ENCODE measurements around the gene SPEG. TPM values are rescaled to one million over a fixed set of nuclear protein-coding genes. Genes with fewer than 3 reads are reported as not detected.

The SPEG gene
- total RNA-seq, 1 donor from 2014 or later, result 145 TPM

DNA sequence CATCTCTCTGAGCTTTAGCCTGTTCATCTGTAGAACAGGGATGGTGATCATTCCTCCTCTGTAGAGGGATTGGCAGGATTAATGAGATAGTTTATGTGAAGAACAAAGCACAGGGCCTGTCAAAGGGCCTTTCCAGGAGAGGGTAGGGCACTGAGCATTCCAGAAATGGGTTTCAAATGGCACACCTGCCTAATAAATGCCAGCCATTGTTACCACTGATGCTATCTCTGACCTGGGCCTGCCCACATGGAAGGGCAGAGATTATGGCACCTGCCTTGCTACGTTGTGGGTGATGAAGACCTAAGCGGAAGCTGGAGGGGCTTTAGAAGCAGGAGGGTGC, 33.1 kb downstream of the SPEG start:
- TF ChIP-seq, protein P1, sequence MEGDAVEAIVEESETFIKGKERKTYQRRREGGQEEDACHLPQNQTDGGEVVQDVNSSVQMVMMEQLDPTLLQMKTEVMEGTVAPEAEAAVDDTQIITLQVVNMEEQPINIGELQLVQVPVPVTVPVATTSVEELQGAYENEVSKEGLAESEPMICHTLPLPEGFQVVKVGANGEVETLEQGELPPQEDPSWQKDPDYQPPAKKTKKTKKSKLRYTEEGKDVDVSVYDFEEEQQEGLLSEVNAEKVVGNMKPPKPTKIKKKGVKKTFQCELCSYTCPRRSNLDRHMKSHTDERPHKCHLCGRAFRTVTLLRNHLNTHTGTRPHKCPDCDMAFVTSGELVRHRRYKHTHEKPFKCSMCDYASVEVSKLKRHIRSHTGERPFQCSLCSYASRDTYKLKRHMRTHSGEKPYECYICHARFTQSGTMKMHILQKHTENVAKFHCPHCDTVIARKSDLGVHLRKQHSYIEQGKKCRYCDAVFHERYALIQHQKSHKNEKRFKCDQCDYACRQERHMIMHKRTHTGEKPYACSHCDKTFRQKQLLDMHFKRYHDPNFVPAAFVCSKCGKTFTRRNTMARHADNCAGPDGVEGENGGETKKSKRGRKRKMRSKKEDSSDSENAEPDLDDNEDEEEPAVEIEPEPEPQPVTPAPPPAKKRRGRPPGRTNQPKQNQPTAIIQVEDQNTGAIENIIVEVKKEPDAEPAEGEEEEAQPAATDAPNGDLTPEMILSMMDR (IDR thresholded peaks at IDR 0.05; ENCODE audit: borderline replicate concordance), result no peak
- no peaks in the 10 kb centered on the region for H3K9me3 ChIP-seq (replicated peaks)
- peak overlapping the region; percentile 62 for H3K27ac ChIP-seq (replicated peaks)
- no peak overlapping the region for H3K4me3 ChIP-seq
- H3K27me3 ChIP-seq (ENCODE audit: low read depth), result peaks cover 4% of the 10 kb centered on the region
- intact Hi-C loops (cut with micrococcal nuclease), result no loop called here
- H3K4me1 ChIP-seq, result peaks cover 71% of the 10 kb centered on the region
- DNase-seq, result no peak
- H3K36me3 ChIP-seq, result peaks cover 6% of the 10 kb centered on the region

DNA sequence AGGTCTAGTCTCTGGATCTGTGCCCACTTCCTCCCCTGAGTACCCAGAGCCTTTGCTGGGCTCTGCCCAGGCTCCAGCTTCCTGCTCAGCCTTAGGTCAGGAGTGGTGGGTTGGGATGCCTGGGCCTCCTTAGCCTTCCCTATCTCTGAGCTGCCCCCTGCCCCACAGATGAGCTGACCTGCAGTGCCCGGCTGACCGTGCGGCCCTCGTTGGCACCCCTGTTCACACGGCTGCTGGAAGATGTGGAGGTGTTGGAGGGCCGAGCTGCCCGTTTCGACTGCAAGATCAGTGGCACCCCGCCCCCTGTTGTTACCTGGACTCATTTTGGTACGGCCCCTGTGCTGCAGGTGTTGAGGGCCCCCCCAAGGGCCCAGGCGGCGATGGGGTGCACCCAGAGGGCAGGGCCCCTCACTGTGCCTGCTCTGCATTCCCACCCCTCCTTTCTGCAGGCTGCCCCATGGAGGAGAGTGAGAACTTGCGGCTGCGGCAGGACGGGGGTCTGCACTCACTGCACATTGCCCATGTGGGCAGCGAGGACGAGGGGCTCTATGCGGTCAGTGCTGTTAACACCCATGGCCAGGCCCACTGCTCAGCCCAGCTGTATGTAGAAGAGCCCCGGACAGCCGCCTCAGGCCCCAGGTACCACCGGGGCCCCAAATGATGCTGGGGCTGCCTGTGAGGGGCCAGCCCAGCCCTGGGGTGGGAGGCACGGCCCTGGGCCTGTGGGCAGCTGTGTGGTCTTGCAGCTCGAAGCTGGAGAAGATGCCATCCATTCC, 34.0 kb downstream of the SPEG start:
- Histone ChIP-seq H3K4me3 (no peak overlapping the region), H3K27ac (replicated peaks) (peak overlapping the region; percentile 62), H3K27me3 (ENCODE audit: low read depth) (peaks cover 12% of the 10 kb centered on the region), H3K4me1 (peaks cover 71% of the 10 kb centered on the region), H3K9me3 (replicated peaks) (no peaks in the 10 kb centered on the region), H3K36me3 (peaks cover 5% of the 10 kb centered on the region)
- TF ChIP-seq, protein P1 (IDR thresholded peaks at IDR 0.05; ENCODE audit: borderline replicate concordance), result no peak
- intact Hi-C loops (cut with micrococcal nuclease), result no loop called here
- DNase-seq, result no peak

DNA sequence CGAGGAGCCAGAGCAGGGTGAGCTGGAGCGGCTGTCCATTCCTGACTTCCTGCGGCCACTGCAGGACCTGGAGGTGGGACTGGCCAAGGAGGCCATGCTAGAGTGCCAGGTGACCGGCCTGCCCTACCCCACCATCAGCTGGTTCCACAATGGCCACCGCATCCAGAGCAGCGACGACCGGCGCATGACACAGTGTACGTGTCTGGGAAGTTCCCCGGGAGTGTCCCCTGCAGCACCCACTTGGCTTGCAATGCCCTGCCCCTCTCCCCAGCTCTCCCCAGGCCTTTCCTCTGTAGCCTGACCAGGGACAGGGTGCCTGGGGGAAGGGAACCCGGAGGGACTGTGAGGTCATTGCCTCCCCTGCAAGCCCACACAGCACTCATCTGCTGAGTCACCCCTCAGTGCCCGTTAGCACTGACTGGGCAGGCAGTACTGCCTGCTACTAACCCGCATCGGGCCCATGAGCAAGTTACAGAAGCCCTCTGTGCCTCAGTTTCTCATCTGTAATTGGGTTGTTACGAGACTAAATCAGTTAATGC, 34.6 kb downstream of the SPEG start:
- no peak overlapping the region for H3K4me3 ChIP-seq
- TF ChIP-seq, protein P1 (IDR thresholded peaks at IDR 0.05; ENCODE audit: borderline replicate concordance), result no peak
- DNase-seq, result no peak
- peaks cover 5% of the 10 kb centered on the region for H3K36me3 ChIP-seq
- no peaks in the 10 kb centered on the region for H3K9me3 ChIP-seq (replicated peaks)
- H3K27me3 ChIP-seq (ENCODE audit: low read depth), result peaks cover 12% of the 10 kb centered on the region
- intact Hi-C loops (cut with micrococcal nuclease), result no loop called here
- peaks cover 64% of the 10 kb centered on the region for H3K4me1 ChIP-seq
- H3K27ac ChIP-seq (replicated peaks), result peak overlapping the region; percentile 62

DNA sequence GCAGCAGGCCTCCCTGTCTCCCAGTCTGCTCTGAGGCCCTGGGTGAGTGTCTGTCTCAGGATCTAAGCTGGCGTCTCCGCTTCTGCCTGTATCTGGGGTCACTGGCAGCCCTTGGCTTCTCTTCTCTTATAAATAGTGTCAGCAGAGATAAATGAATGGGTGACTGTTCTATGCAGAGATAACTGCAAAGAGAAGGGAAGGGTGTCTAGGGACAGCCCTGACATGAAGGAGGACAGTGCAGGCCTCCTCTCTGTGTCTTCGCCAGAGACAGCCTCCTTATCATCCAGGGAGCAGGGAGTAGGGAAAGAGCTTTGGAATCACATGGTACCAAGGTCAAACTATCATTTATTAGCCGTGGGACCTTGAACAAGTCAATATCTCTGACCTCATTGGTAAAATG, 35.8 kb downstream of the SPEG start:
- H3K27me3 ChIP-seq (ENCODE audit: low read depth), result peaks cover 13% of the 10 kb centered on the region
- DNase-seq, result no peak
- intact Hi-C loops (cut with micrococcal nuclease), result no loop called here
- H3K36me3 ChIP-seq, result peaks cover 5% of the 10 kb centered on the region
- peak overlapping the region; percentile 62 for H3K27ac ChIP-seq (replicated peaks)
- no peaks in the 10 kb centered on the region for H3K9me3 ChIP-seq (replicated peaks)
- H3K4me1 ChIP-seq, result peaks cover 64% of the 10 kb centered on the region
- TF ChIP-seq, protein P1 (IDR thresholded peaks at IDR 0.05; ENCODE audit: borderline replicate concordance), result no peak
- H3K4me3 ChIP-seq, result no peak overlapping the region

DNA sequence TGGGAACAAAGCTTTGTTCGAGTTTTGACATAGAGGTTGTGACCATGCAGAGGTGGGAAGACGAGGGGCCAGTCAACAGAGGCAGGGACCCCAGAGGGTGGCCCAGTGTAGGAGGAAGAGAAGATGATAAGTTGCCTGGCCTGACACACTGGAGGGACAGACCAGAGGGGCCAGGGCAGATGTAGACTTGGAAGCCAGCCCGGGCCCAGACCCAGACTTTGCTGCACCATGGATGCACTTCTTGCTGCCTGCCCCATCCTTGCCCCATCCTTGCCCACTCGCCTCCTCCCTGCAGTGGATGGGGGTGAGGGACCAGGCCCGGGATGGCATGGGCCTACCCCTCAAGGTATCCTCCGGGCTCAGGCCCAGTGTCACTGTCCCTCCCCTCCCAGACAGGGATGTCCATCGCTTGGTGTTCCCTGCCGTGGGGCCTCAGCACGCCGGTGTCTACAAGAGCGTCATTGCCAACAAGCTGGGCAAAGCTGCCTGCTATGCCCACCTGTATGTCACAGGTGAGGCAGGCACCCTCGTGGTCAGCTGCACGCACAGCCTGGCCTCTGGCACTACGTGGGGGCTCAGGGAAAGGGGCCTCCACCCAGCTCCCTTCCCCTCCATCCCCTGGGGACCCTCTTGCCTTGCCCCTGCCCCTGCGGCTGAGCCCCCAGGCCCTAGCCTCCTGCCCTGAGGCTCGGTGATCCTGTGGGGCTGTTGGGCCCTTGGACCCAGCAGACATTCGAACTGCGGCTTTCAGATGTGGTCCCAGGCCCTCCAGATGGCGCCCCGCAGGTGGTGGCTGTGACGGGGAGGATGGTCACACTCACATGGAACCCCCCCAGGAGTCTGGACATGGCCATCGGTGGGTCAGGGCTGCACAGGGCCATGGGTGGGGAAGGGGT, 37.1 kb downstream of the SPEG start:
- H3K27ac ChIP-seq (replicated peaks), result peak overlapping the region; percentile 62
- peaks cover 5% of the 10 kb centered on the region for H3K36me3 ChIP-seq
- H3K4me1 ChIP-seq, result peaks cover 64% of the 10 kb centered on the region
- intact Hi-C loops (cut with micrococcal nuclease), result no loop called here
- TF ChIP-seq, protein P1 (IDR thresholded peaks at IDR 0.05; ENCODE audit: borderline replicate concordance), result no peak
- no peak for DNase-seq
- no peak overlapping the region for H3K4me3 ChIP-seq
- peaks cover 24% of the 10 kb centered on the region for H3K27me3 ChIP-seq (ENCODE audit: low read depth)
- no peaks in the 10 kb centered on the region for H3K9me3 ChIP-seq (replicated peaks)
